ENCODE results near the gene THAP11.
"Not testable (repeated sequence)": the region's sequence is repeated elsewhere in the genome, so short reads cannot be mapped to it uniquely, and the experiment has no call there.

THAP11 gene

GRCh38 chr16:67834242-67834614 is 7.9 kb upstream of the THAP11 start:
- DNase-seq = no peak

GRCh38 chr16:67837190-67837589 is 4.9 kb upstream of the THAP11 start:
- DNase-seq = not testable (repeated sequence)

GRCh38 chr16:67837811-67838210 is 4.3 kb upstream of the THAP11 start:
- no peak for DNase-seq

- no peak for DNase-seq
These were observed 813 bp upstream of the THAP11 start for GRCh38 chr16:67841198-67841815.

GRCh38 chr16:67842509-67843342 is 606 bp downstream of the THAP11 start:
- DNase-seq = peak in 55 of 58 donors; percentile 22 to 83 (median 61)

- peak in 1 of 58 donors; percentile 26 for DNase-seq
These were observed 1.2 kb downstream of the THAP11 start for GRCh38 chr16:67843343-67843765.

- DNase-seq = no peak
These were observed 2.4 kb downstream of the THAP11 start for GRCh38 chr16:67844497-67844896.

GRCh38 chr16:67845291-67846062 is 3.4 kb downstream of the THAP11 start:
- no peak for DNase-seq

GRCh38 chr16:67846063-67846319 is 3.9 kb downstream of the THAP11 start:
- no peak for DNase-seq

GRCh38 chr16:67846320-67847063 is 4.4 kb downstream of the THAP11 start, which contains the start of gene NUTF2:
Gene NUTF2, plus strand, starts transcription at chr16:67846933. Its CDS starts 18,198 bp downstream, at chr16:67865131.
- peak; percentile 47 to 99 (median 91) for DNase-seq

- peak in 27 of 58 donors; percentile 34 to 81 (median 66) for DNase-seq
These were observed 5.1 kb downstream of the THAP11 start, which contains the start of gene CENPT for GRCh38 chr16:67847064-67847861. Gene CENPT, minus strand, starts transcription at chr16:67847693. Its CDS starts 13,834 bp downstream, at chr16:67833859.

GRCh38 chr16:67848118-67848517 is 6.0 kb downstream of the THAP11 start:
- DNase-seq = no peak

GRCh38 chr16:67853670-67854069 is 11.6 kb downstream of the THAP11 start:
- no peak for DNase-seq

- DNase-seq = no peak
These were observed 13.7 kb downstream of the THAP11 start for GRCh38 chr16:67855789-67856188.

- no peak for DNase-seq
These were observed 14.9 kb downstream of the THAP11 start for GRCh38 chr16:67856927-67857546.

GRCh38 chr16:67857547-67858233 is 15.6 kb downstream of the THAP11 start:
- DNase-seq = peak in 5 of 58 donors; percentile 7 to 69 (median 18)

- no peak for DNase-seq
These were observed 16.4 kb downstream of the THAP11 start for GRCh38 chr16:67858500-67858899.

- DNase-seq = no peak
These were observed 18.7 kb downstream of the THAP11 start for GRCh38 chr16:67860589-67861398.

Measured in anterior cingulate cortex (tissue), 58 donors.